GM23248 (cell line): ENCODE measurements around the gene CHN1.

ENCODE experiments used
- EZH2 ChIP-seq: fragments of 200-600 bp; sonication (generic); IDR thresholded peaks from 2 replicates; pipeline ENCODE4 v1.6.1; 2018; ENCODE audit warnings: antibody characterized with exemption, mild to moderate bottlenecking; ENCODE audit not compliant: insufficient read depth, poor library complexity, severe bottlenecking
- EZH2phosphoT487 ChIP-seq: fragments of 200-600 bp; sonication (generic); IDR thresholded peaks from 2 replicates; pipeline ENCODE4 v1.6.1; 2018; ENCODE audit warnings: antibody characterized with exemption, moderate library complexity, mild to moderate bottlenecking, low read depth; ENCODE audit not compliant: insufficient read depth

GRCh38 chr2:174992886-174993285 is 12.3 kb downstream of the CHN1 start:
- TF ChIP-seq EZH2 (no peak), EZH2phosphoT487 (no peak)
